Thymus (tissue), 11 donors: Measurements from ENCODE around the gene ZNF536. TPM values are rescaled to one million over a fixed set of nuclear protein-coding genes. Genes with fewer than 3 reads are reported as not detected.

Experiments used
- DNase-seq, 9 donors: peaks; one replicate each; pipeline ENCODE4 v3.0.0-alpha.2; 2013; ENCODE audit warnings: low spot score in 9 of 9, low read depth in 6 of 9, missing footprints in 1 of 9
- H3K27ac ChIP-seq, 2 donors: one replicate each; pipeline ENCODE4 v1.5.1; 2013; ENCODE audit warnings: control low read depth in 1 of 2, low read depth in 1 of 2, low read length in 1 of 2, mild to moderate bottlenecking in 1 of 2, moderate library complexity in 1 of 2
- H3K27me3 ChIP-seq, 2 donors: one replicate each; pipeline ENCODE4 v1.5.1; 2013; ENCODE audit warnings: low read length in 1 of 2; ENCODE audit not compliant: control insufficient read depth in 2 of 2, insufficient read depth in 1 of 2
- H3K36me3 ChIP-seq, 2 donors: one replicate each; pipeline ENCODE4 v1.5.1; 2013; ENCODE audit warnings: low read length in 1 of 2, mild to moderate bottlenecking in 1 of 2, moderate library complexity in 1 of 2; ENCODE audit not compliant: control insufficient read depth in 2 of 2, insufficient read depth in 2 of 2
- H3K4me1 ChIP-seq, 2 donors: one replicate each; pipeline ENCODE4 v1.5.1; 2013; ENCODE audit warnings: low read length in 2 of 2; ENCODE audit not compliant: control insufficient read depth in 2 of 2, insufficient read depth in 2 of 2
- H3K4me3 ChIP-seq, 2 donors: one replicate each; pipeline ENCODE4 v1.5.1; 2013; ENCODE audit warnings: low read length in 2 of 2, control low read depth in 1 of 2, mild to moderate bottlenecking in 1 of 2
- H3K9me3 ChIP-seq, 2 donors: one replicate each; pipeline ENCODE4 v1.5.1; 2013; ENCODE audit warnings: low read length in 1 of 2, mild to moderate bottlenecking in 1 of 2; ENCODE audit not compliant: control insufficient read depth in 2 of 2, insufficient read depth in 1 of 2
- WGBS: extraction: QIAGEN DNeasy Blood & Tissue Kit; methylation state at CpG from one replicate; pipeline ENCODE4 v1.1.7; 2013; 5-methylcytosine and 5-hydroxymethylcytosine counted together
- polyA plus RNA-seq: library from polyadenylated mRNA; stranded (reverse); fragments of 200-250 nt; gene quantifications from one replicate; pipeline ENCODE4 v1.2.3, GENCODE V29; 2013
- total RNA-seq: library from RNA; stranded (reverse); fragments of 120-200 nt; gene quantifications from one replicate; pipeline ENCODE4 v1.2.4, GENCODE V29; 2013
- donor health status: healthy.

Gene ZNF536
- total and polyA plus RNA-seq, 2 donors = 0.05 to 0.11 TPM

DNA sequence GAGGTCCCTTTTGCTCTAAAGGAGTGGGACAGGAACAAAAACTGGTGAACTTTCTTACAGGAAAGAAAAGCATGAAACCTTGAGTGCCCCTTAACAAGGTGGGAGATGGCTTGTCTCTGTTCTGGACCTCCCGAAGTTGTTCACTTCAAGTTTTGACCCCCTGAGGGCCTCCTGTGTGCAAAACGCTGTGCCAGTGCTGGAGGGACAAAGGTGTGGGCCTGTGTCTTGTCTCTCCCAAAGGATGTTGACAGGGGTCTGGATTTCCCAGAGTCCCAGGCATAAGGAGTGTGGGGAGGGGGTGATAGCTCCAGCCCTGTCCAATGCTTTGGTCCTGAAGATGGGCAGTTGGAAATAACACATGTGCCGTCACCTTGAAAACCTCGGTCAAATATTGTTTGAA lies 6.5 kb downstream of the ZNF536 start:
- Histone ChIP-seq H3K36me3 (no peaks in the 10 kb centered on the region), H3K27me3 (peaks cover 22 to 31% of the 10 kb centered on the region in 2 donors), H3K9me3 (no peaks in the 10 kb centered on the region), H3K4me3 (no peak overlapping the region), H3K27ac (no peak overlapping the region), H3K4me1 (no peaks in the 10 kb centered on the region)
- WGBS = 92% methylated on average over 4 of the region's 4 CpGs
- DNase-seq = no peak

GRCh38 chr19:30379841-30380610 lies 7.8 kb downstream of the ZNF536 start:
- H3K9me3 ChIP-seq = no peaks in the 10 kb centered on the region
- WGBS = 86% methylated on average over 14 of the region's 14 CpGs
- no peak overlapping the region for H3K4me3 ChIP-seq
- H3K27me3 ChIP-seq = peaks cover 11 to 20% of the 10 kb centered on the region in 2 donors
- no peaks in the 10 kb centered on the region for H3K36me3 ChIP-seq
- no peak for DNase-seq
- no peak overlapping the region for H3K27ac ChIP-seq
- no peaks in the 10 kb centered on the region for H3K4me1 ChIP-seq

- H3K9me3 ChIP-seq = no peaks in the 10 kb centered on the region
- H3K4me3 ChIP-seq = no peak overlapping the region
- no peak for DNase-seq
- WGBS = 85% methylated on average over 4 of the region's 4 CpGs
- no peaks in the 10 kb centered on the region for H3K4me1 ChIP-seq
- H3K27me3 ChIP-seq = peaks cover 0 to 6% of the 10 kb centered on the region in 2 donors
- no peak overlapping the region for H3K27ac ChIP-seq
- H3K36me3 ChIP-seq = no peaks in the 10 kb centered on the region
Observed at GRCh38 chr19:30381366-30381765, 9.2 kb downstream of the ZNF536 start.

DNA sequence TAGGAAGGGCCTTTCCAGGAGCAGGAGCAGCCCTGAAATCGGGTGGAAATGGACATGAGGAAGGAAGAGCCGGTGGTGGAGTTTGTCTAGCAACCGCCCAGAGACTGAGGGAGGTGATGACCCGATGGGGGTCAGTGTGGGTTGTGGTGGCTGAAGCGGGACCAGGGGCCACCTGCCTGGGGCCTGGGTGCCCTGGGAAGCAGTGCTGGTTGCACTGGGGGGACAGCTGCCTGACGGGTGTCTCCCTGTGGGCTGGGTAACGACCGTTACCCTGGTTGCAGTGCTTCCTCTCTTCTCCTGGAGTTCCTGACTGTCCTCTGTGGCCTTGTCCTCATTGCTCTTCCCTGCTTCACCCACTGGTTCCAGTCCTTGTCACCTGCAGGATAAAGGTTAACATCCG lies 13.0 kb downstream of the ZNF536 start:
- H3K4me1 ChIP-seq = no peaks in the 10 kb centered on the region
- DNase-seq = no peak
- H3K27me3 ChIP-seq = no peaks in the 10 kb centered on the region
- H3K36me3 ChIP-seq = no peaks in the 10 kb centered on the region
- 91% methylated on average over 9 of the region's 9 CpGs for WGBS
- no peaks in the 10 kb centered on the region for H3K9me3 ChIP-seq
- H3K27ac ChIP-seq = no peak overlapping the region
- no peak overlapping the region for H3K4me3 ChIP-seq

GRCh38 chr19:30385666-30386065 lies 13.5 kb downstream of the ZNF536 start:
- no peaks in the 10 kb centered on the region for H3K27me3 ChIP-seq
- H3K4me3 ChIP-seq = no peak overlapping the region
- H3K27ac ChIP-seq = no peak overlapping the region
- no peak for DNase-seq
- H3K4me1 ChIP-seq = no peaks in the 10 kb centered on the region
- H3K36me3 ChIP-seq = no peaks in the 10 kb centered on the region
- WGBS = 91% methylated on average over 5 of the region's 5 CpGs
- no peaks in the 10 kb centered on the region for H3K9me3 ChIP-seq

DNA sequence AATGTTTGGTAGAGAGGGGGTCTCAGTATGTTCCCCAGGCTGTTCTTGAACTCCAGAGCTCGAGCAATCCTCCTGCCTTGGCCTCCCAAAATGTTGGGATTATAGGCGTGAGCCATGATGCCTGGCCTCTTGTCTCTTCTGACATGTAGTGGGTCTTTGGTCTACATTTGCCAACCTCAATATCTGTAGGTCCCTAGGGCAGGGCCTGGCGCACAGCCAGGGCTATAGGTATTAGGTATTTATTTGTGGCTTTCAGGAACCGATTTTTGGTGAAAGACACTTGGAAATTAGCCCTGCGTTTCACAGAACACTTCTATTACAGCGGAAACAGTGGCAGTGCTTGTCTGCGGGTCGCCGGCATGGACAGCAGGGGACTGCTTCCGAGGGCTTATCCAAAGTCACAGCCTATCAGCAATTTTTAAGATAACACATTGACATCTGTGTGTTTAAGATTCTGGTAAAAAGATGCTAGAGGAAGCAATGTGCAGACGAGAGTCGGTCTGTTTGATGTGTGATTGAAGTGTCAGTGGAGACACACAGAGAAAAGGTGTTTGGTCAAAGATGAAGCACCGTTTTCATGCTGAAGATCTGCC lies 14.5 kb downstream of the ZNF536 start:
- DNase-seq = no peak
- WGBS = 88% methylated on average over 13 of the region's 13 CpGs
- no peak overlapping the region for H3K4me3 ChIP-seq
- H3K4me1 ChIP-seq = no peaks in the 10 kb centered on the region
- H3K36me3 ChIP-seq = no peaks in the 10 kb centered on the region
- H3K9me3 ChIP-seq = no peaks in the 10 kb centered on the region
- H3K27ac ChIP-seq = no peak overlapping the region
- no peaks in the 10 kb centered on the region for H3K27me3 ChIP-seq

DNA sequence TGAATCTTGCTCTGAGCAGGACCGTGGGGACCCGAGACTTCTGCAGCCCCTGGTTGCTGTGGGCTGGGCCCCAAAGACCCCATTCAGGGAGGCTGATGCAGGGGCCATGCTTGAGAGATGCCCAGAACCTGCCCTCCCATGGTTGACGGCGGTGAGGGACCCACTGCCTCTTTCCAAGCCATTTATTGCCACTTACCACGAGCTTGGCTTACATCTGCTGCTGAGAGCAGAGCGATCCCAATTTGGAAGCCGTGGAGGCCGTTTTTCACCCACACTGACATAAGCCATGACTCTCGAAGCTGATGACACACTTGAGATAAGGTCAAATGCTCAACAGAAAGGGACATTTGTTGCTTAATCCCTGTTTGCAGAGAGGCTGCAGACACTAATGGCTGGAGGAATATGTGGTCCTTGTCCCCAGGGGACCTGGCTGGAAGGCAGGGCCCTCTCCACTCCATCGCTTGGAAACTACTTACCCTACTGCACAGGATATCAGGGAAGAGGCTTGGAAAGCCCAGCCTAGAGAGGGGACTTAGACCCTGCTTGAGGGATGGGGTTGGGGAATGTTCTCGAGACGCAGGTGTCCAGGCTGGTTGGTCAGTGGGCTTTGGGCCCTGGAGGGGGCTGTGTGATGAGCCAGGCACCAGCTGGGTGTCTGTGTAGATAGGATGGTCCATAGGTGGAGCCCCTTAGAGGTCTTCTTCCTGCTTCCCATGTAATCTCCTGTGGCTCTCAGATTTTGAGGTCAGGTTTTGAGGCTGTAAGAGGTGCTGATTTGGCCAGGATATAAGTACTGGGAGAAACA lies 15.3 kb downstream of the ZNF536 start:
- Histone ChIP-seq H3K27me3 (peaks cover 0 to 3% of the 10 kb centered on the region in 2 donors), H3K27ac (no peak overlapping the region), H3K4me1 (no peaks in the 10 kb centered on the region), H3K9me3 (no peaks in the 10 kb centered on the region), H3K4me3 (no peak overlapping the region), H3K36me3 (no peaks in the 10 kb centered on the region)
- 90% methylated on average over 12 of the region's 12 CpGs for WGBS
- DNase-seq = no peak

DNA sequence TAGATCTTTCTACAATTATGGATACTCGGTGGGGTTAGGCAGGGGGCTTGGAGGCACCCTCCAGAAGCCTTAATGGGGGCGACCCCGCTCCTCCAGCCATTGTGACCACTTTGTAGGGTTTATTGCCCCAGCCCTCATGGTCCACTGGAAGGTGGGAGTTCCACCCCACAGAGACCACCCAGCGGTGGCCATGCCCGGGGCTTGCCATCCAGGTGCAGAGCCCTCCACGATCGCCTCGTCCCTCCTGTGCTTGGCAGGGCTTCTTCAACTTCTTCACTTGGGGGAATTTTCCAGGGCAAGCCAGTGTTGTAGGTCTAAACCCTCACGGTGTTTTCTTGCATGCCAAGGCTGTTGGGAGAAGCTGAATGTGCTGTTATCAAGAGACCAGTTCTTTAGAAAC lies 16.1 kb downstream of the ZNF536 start:
- Histone ChIP-seq H3K27ac (no peak overlapping the region), H3K9me3 (no peaks in the 10 kb centered on the region), H3K27me3 (peaks cover 0 to 3% of the 10 kb centered on the region in 2 donors), H3K4me3 (no peak overlapping the region), H3K4me1 (no peaks in the 10 kb centered on the region), H3K36me3 (no peaks in the 10 kb centered on the region)
- WGBS = 87% methylated on average over 9 of the region's 9 CpGs
- no peak for DNase-seq

DNA sequence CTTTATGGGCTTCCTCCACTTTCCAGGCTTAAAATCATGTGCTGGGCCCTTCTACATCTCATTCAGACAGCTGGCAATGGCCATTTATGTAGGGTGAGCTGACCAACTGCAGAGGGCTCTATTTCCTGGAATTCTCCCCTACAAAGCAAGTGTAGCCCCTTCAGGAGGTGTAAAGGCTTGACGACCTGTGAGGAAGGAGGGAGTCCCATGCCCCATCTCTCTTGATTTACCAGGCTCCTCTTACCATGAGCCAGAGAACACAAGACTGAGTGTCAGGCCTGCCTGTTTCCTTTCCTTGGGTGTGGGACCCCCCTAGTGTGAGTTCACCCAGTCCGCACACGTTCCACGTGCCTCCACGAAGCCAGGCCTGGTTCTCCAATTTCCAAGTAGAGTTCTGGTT lies 16.6 kb downstream of the ZNF536 start:
- peaks cover 0 to 3% of the 10 kb centered on the region in 2 donors for H3K27me3 ChIP-seq
- WGBS = 92% methylated on average over 5 of the region's 5 CpGs

More for the DNA sequence above, 16.6 kb downstream of the ZNF536 start:
- no peaks in the 10 kb centered on the region for H3K4me1 ChIP-seq
- H3K36me3 ChIP-seq = no peaks in the 10 kb centered on the region
- no peak overlapping the region for H3K27ac ChIP-seq
- no peak for DNase-seq
- no peak overlapping the region for H3K4me3 ChIP-seq
- H3K9me3 ChIP-seq = no peaks in the 10 kb centered on the region
